ELR (cell line): ENCODE results near the gene MICALL2.
"Not testable (repeated sequence)": the region's sequence is repeated elsewhere in the genome, so short reads cannot be mapped to it uniquely, and the experiment has no call there.

Experiments used
- DNase-seq: peaks from one replicate; pipeline ENCODE4 v3.0.0-alpha.2; 2015; ENCODE audit warnings: low read depth

Gene MICALL2

DNA sequence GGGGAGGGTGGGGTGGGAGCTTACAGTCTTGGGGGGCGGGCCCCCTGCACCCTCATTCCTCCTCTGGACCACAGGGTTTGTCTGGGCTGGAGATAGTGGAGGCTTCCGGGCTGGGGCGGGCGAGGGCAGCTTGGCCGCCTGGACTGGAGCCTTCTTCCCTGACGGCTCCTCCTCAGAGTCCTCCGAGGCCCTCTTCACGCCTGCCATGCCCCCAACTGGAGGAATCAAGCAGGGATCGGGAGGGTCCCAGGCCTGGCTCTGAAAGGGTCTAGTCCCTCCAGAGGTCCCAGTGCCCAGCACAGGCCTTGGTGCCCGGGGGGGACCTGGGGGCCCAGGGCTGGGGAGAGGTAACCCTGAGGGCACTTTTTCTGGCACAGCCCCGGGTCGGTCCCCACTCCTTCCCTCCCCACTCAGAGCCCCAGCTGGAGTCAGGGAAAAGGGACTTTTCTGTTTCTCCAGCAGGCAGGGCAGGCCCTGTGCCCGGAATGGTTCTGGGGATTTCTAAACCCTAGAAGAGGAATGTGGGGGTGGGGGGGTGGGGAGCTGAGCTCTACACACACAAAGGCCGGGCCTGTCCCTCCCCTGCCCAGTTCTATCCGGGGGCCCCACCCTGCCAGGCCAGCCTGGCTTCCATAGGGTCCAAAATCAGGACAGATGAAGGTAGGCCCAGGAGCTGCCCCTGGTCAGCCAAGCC lies 11.6 kb downstream of the MICALL2 start:
- DNase-seq, result no peak

- no peak for DNase-seq
Measured at GRCh38 chr7:1447112-1447511, 12.2 kb downstream of the MICALL2 start.

DNA sequence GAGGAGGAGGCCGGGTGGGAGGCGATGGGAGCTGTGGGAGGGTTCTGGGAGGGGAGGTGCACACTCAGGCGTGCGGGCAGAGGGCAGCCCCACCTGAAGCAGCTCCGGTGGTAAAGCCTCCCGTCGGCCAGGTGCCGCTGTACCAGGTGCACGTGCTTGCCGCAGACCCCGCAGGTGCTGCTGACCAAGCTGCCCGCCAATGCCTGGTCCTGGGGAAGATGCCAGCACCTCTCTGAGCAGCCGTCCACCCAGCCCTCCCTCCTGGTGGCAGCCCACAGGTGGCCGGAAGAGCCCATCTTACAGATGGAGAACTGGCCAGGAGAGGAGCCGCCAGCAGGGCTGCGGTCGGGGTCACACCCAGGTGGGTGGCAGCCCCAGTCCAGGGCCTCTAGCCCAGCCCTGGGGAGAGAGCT lies 12.6 kb downstream of the MICALL2 start:
- DNase-seq, result no peak

- DNase-seq, result not testable (repeated sequence)
Measured at GRCh38 chr7:1446026-1446425, 13.2 kb downstream of the MICALL2 start.

- no peak for DNase-seq
Measured at GRCh38 chr7:1445341-1445740, 13.9 kb downstream of the MICALL2 start.

DNA sequence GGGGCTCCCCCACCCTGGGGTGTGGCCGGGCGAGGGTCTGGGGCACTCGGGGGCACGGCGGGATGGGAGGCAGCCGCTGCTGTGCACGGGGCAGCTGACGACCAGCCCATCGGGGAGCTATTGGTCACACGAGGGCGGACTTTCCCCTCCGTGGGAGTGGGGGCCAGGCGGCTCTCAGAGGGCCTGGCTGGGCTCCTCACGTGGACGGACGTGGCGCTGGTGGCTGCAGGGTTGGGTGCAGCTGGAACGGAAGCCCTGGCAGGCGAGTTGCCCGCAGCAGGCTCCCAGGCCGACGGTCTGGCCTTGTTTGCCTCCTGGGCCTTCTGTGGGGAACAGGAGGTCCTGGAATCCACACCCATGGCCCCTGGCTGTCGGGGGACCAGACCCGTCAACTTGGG lies 14.3 kb downstream of the MICALL2 start:
- no peak for DNase-seq

GRCh38 chr7:1444214-1444924 lies 14.9 kb downstream of the MICALL2 start:
- DNase-seq, result no peak

DNA sequence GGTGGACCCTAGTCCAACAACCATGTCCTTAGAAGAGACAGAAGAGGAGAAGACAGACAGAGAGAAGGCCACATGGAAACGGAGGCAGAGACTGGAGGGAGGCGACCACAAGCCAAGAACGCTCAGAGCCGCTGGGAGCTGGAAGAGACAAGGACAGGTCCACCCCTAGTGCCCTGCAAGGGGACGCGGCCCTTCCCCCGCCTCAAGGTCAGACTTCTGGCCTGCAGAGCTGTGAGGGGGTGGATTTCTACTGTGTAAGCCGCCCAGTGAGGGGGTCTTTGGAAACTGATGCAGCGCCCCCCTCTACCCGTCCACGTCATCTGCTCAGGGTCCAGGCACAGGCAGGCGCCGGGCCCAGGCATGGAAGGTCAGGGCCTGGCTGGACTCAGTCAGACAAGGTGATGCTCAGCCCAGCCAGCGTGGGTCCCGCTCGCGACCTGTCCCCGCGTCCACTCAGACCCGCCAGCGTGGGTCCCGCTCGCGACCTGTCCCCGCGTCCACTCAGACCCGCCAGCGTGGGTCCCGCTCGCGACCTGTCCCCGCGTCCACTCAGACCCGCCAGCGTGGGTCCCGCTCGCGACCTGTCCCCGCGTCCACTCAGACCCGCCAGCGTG lies 15.6 kb downstream of the MICALL2 start:
- not testable (repeated sequence) for DNase-seq

- DNase-seq, result no peak
Measured at GRCh38 chr7:1442355-1443124, 16.7 kb downstream of the MICALL2 start.

DNA sequence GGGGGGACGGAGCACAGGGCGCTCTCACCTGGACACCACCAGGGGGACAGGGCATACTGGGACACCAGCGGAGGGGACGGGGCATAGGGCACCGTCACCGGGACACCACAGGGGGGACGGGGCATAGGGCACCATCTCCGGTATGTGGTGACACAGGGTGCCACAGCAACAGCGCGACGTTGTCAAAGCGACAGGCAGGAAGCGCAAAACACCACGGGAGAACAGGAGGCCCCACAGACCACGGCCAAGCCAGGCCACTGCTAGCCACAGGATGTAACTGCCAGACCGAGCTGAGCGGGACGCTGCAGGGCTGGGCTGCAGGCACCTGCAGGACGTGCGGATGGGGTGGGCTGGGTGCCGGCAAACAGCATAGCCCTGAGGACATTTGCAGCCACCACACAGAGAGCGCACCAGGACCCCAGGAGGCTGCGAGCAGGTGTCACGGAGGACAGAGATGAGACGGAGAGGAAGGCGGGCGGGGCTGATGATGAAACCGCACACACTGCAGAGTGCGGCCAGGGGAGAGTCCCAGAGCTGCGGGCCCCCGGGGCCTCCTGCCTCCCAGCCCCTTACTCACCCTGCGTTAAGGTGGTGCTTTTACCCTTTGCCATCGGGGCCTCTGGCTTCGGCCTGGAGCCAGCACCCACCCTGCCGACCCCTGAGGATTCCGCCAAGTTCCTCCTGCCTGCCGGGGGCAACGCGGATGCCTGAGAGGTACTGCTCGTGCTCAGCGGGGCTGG lies 17.5 kb downstream of the MICALL2 start:
- DNase-seq, result no peak

DNA sequence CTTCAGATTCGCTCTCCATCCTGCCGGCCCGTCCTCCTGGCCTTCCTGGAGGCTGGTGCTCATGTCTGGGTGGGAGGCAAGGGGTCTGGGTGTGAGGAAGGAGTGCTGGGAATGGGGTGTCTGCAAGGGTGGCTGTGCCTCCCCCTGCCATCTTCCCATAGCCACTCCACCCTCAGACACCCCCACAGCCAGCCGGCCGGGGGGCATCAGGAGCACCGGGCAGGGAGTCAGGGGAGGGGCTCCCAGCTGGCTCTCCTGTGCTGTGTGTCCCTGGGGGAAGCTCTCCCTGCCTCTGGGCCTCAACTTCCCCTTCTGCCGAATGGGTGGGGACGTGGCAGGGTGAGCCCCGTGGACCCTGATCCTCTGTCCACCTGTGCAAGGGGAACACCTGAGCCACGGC lies 18.6 kb downstream of the MICALL2 start:
- DNase-seq, result no peak

GRCh38 chr7:1439373-1440363 lies 19.6 kb downstream of the MICALL2 start:
- DNase-seq, result no peak

- no peak for DNase-seq
Measured at GRCh38 chr7:1438821-1439220, 20.4 kb downstream of the MICALL2 start.

- no peak for DNase-seq
Measured at GRCh38 chr7:1438208-1438607, 21.1 kb downstream of the MICALL2 start.

DNA sequence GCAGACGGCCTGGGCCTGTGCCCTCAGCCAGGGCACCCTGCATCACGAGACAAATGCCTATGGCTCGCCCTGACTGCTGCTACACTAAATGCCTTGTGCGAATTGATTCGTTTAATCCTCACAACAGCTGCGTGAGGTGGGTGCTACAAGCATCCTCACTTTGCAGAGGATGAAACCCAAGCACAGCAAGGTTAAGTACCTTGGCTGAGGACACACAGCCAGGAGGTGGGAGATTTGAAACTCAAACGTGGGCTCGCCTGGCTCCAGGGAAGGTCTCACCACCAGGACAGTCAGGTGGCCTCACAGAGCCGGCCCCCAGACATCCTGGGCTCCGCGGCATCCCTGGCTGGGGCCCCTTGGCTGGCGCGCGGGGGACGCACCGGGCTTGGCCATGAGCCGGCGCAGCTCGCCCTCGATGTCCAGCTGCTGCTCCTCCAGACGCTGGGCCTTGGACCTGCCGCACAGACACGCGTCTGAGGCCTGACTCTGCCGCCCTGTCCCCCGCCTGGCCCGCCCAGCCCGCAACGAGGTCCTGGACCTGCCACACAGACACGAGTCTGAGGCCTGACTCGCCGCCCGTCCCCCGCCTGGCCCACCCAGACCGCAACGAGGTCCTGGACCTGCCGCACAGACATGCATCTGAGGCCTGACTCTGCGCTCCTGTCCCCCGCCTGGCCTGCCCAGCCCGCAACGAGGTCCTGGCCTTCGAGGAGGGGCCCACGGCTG lies 22.0 kb downstream of the MICALL2 start:
- no peak for DNase-seq

GRCh38 chr7:1436608-1437007 lies 22.7 kb downstream of the MICALL2 start:
- DNase-seq, result no peak

DNA sequence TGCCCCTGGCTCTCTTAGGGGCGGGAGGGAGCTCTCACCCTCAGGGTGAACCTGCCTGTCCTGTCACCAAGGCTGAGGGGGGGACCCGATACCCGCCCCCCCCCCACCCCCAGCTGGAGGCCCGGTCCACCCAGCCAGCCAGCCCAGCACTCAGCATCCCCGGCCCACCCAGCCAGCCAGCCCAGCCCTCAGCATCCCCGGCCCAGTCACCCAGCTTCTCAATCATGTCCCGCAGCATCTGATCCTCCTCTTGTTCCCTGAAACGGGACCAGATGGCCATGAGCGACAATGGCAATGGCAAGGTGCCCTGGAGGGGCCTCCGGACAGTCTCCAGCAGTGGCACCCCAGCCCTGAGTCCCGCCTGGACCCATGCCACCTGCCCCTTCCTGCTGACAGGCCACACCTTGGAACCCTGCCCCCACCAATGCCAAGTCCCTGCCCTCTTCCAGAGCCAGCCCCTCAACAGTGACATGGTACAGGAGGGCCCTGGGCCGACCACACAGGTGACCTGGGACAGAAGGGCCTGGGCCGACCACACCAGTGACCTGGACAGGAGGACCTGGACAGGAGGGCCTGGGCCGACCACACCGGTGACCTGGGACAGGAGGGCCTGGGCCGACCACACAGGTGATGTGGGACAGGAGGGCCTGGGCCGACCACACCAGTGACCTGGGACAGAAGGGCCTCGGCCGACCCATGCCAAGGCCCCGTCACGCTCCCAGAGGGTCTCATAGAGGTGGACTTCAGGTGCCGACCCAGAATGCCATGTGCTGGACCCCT lies 24.2 kb downstream of the MICALL2 start:
- DNase-seq, result no peak

DNA sequence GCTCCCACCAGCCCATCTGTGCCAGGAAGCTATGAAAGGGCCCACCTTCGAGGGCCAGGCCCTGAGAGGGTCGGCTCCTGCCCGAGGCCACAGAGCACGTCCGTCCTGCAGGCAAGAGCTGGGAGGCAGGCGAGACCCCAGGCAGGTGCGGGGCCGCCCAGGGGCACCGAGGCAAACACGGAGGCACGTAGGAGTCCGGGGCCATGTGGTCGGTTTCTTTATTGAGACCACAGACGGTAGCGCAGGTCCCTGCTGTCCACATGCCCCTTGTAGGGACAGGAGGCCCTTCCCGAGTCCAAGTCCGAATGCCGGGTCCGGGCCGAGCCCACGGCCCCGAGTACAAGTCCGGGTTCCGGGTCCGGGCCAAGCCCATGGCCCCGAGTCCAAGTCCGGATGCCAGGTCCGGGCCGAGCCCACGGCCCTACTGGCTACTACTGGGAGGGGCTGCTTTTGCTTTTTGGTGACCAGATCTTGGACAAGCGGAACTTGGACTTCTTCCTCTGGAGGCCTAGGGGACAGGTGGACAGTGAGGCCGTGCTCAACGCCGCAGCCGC lies 25.0 kb downstream of the MICALL2 start:
- no peak for DNase-seq
